HG03039 (cell line): ENCODE results near the gene DNAJC10.

Experiments
- ATAC-seq: cut with Tn5 transposase; IDR thresholded peaks from one replicate; pipeline ENCODE4 v1.9.1; 2021; ENCODE audit warnings: mild to moderate bottlenecking, moderate library complexity; ENCODE audit not compliant: unreplicated experiment

DNAJC10 gene

GRCh38 chr2:182831921-182832320 is 115.9 kb downstream of the DNAJC10 start:
- no peak for ATAC-seq

GRCh38 chr2:182833084-182833854 is 117.2 kb downstream of the DNAJC10 start:
- no peak for ATAC-seq

GRCh38 chr2:182834293-182834692 is 118.2 kb downstream of the DNAJC10 start:
- no peak for ATAC-seq

DNA sequence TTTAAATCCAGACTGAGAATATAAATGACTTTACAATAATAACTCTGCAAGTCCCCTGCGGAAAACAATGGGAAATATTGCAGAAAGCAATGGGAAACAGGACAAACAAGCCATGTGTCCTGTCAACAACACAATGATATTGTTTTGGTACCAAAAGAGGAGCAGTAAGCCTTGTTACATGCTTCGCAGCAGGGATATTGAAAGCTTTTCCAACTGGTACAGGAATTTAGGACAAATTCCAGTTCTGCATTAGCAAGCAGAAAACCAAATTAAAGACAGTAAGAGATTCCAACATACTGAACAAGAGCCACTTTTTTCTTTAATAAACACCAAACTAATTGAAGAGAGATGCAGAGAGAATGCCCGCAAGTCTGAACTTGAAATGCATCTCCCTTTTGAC is 120.4 kb downstream of the DNAJC10 start:
- no peak for ATAC-seq
